Mammary epithelial cell (primary cell): ENCODE results near the gene PIGR.

Source experiments
- CTCF ChIP-seq, 2 donors: IDR thresholded peaks in 1 of 2; conservative IDR thresholded peaks in 1 of 2; 2 replicates each; pipeline ENCODE4 v1.5.1; 2011 to 2012; ENCODE audit warnings: inconsistent platforms in 2 of 2, low read length in 2 of 2, mild to moderate bottlenecking in 2 of 2, control low read depth in 1 of 2, low read depth in 1 of 2; ENCODE audit not compliant: insufficient read depth in 1 of 2; ENCODE audit errors: extremely low read depth in 1 of 2
- EZH2 ChIP-seq: IDR thresholded peaks from 2 replicates; pipeline ENCODE4 v1.6.1; 2012; ENCODE audit warnings: low read length, inconsistent platforms, borderline replicate concordance

GRCh38 chr1:206909161-206909882 lies 36.9 kb downstream of the PIGR start:
- no peak for TF ChIP-seq EZH2
- peak in 1 of 2 donors; percentile 27 for TF ChIP-seq CTCF (conservative IDR thresholded peaks at IDR 0.05 in 1 of 2, IDR thresholded peaks at IDR 0.05 in 1 of 2; ENCODE audit: extremely low read depth in 1 of 2, insufficient read depth in 1 of 2, low read depth in 1 of 2, low read length in 2 of 2)
